ENCODE results near the gene ZBTB20. TPM values are rescaled to one million over a fixed set of nuclear protein-coding genes. Genes with fewer than 3 reads are reported as not detected.
A peak's percentile ranks its signal among the peaks of the same experiment; 100 is the strongest.

The ZBTB20 gene
- total RNA-seq, 1 experiment from 2014 or later = 26.4 TPM

GRCh38 chr3:114450008-114450596, 697.0 kb downstream of the ZBTB20 start:
- peak; percentile 49 for DNase-seq (ENCODE audit: low read depth)

DNA sequence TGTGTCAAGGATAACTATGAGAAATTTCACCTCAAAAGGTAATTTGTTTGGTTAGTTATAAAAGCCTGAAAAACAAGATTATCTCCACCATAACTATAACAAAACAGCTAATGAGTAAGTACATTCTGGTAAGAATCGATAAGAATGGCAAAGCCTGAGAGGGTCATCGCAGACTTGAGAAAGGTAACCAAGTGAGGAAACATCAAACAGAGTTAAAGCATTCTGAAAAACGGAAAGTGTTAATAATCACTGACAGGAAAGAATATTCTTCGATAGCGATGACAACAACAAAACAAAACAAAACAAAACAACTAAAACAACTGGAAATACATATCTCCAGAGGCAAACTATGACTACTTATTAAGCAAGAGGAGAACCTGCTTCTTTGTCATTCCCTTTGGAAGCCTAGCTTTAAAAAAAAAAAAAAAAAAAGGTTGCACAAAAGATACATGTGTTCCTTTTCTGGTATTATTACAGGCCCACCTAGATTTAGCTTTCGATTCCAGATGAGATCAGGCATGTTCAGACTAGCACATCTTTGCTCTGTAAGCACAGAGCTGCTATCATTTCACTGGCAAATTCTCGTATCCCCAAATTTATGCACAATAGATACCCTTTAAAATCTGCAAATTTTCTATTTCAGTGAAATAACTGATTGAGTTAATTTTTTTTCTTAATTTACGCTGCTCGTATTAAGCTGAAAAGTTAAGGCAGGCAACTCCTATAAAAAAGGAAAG, 697.6 kb downstream of the ZBTB20 start:
- DNase-seq (ENCODE audit: low read depth) = peak; percentile 63

- peak; percentile 52 for DNase-seq (ENCODE audit: low read depth)
Observed at GRCh38 chr3:114447950-114448479, 699.1 kb downstream of the ZBTB20 start.

DNA sequence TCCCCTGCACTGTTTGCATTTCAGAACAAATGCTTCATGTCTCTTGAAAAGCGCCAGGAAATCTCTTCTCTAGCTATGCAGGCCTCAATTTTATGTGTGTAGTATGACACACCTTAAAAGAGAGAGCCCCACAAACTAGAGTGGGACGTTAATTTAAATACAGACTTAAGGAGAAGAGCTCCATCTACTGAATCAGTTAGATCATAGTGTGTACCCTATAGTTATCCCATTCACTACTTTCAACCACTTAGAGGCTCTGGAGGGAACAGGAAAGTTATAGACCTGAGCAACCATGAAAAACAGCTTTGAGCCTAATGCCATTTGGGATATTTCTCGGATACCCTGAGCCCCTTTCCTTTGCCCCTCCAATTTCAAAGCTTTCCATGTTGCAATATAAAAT, 699.5 kb downstream of the ZBTB20 start:
- peak; percentile 67 for DNase-seq (ENCODE audit: low read depth)

DNA sequence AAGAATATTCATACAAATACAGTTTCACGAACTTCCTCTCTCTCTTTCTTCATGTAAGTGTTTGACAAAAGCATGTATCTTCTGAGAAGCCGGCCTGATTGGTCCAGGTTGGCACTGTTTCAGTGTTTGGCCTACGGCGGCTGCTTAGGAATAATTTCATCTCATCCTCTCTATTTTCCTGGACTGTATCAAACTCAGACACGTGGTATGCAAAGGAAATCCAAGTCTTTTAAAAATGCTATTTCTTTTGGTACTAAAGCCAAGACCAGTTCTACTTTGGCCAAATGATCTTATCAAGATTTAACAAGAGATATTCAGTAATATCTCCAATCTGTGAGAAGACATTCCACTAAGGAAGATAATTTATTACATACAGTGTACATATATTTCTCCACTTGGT, 700.5 kb downstream of the ZBTB20 start:
- no peak for DNase-seq (ENCODE audit: low read depth)

GRCh38 chr3:114445233-114445632, 701.9 kb downstream of the ZBTB20 start:
- DNase-seq (ENCODE audit: low read depth) = peak; percentile 35

GRCh38 chr3:114444216-114444615, 702.9 kb downstream of the ZBTB20 start:
- peak; percentile 72 for DNase-seq (ENCODE audit: low read depth)

- peak; percentile 90 for DNase-seq (ENCODE audit: low read depth)
Observed at GRCh38 chr3:114442246-114442645, 704.8 kb downstream of the ZBTB20 start.

- no peak for DNase-seq (ENCODE audit: low read depth)
Observed at GRCh38 chr3:114441386-114441785, 705.7 kb downstream of the ZBTB20 start.

GRCh38 chr3:114440700-114441099, 706.4 kb downstream of the ZBTB20 start:
- DNase-seq (ENCODE audit: low read depth) = no peak

DNA sequence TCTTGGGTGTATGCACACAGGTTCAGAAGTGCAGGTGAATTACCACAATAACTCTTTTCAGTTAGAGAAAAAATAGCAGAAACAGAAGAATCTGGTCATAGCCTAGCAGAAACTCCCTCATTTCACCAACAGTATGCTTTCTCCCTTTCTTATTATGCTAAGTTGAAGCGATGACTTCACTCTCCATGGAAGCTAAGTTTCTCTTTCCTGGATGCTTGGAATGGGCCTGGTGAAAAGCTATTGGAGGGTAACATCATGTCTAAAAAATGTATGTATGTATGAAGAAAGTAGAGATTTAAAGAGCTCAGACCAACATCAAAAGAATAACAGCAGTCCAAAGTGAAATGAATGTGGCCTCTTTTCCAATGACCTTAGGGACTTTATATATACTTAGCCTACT, 707.8 kb downstream of the ZBTB20 start:
- DNase-seq (ENCODE audit: low read depth) = no peak

GRCh38 chr3:114437897-114438296, 709.2 kb downstream of the ZBTB20 start:
- no peak for DNase-seq (ENCODE audit: low read depth)

DNA sequence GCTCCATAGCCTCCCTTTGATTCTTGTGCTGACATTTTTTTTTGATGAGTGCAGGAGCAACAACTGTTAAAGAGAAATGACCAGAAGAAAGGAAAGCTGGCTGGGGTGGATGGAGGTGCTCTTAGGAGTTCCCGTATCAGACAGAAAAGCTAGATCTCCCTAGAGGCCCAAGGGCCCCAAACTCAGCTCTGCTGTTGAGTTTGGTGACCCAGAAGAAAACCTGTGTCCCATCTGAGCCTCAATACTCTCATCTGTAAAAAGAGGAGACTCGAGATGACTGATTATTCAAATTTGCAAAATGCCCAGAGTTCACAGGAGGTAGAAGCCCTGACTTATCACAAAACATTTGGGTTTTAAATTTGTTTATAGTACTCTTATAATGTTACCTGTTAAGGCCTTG, 710.9 kb downstream of the ZBTB20 start:
- no peak for DNase-seq (ENCODE audit: low read depth)

GRCh38 chr3:114435386-114436115, 711.5 kb downstream of the ZBTB20 start:
- peak; percentile 81 for DNase-seq (ENCODE audit: low read depth)

GRCh38 chr3:114432310-114432709, 714.8 kb downstream of the ZBTB20 start:
- no peak for DNase-seq (ENCODE audit: low read depth)

GRCh38 chr3:114428044-114428595, 719.0 kb downstream of the ZBTB20 start:
- DNase-seq (ENCODE audit: low read depth) = no peak

DNA sequence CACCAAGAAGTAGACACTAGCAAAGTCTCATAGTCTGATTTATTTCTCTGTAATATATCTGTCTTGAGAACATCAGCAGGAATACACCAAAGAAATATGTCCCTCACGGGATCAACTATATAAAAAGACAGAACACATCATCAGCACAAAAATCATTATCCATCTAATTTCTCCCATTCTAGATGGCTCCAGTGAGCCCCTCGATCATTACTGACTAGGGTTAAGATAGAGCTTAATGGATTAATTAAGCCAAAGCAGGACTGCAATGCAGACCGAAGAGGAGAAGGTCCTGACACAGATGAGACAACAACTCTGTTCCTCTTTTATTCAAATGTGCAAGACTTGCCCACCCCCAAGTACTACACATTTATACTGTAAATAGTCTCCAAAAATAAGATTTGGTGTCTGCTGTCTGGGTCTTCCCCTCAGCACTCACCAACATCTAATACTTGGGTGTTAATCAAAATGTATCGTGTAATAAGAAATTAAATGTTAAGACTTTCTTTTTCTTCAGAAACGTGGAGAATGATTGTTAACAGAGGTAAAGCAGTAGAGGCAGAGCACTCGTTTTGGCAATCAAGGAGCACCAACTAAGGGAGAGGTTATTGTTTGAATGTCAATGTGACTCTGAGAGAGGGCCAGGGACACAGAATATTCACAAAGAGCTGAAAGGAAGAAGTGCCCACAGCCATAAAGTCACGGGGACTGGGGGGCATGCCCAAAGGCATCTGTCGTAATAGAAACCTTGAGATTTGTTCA, 719.6 kb downstream of the ZBTB20 start:
- no peak for DNase-seq (ENCODE audit: low read depth)

DNA sequence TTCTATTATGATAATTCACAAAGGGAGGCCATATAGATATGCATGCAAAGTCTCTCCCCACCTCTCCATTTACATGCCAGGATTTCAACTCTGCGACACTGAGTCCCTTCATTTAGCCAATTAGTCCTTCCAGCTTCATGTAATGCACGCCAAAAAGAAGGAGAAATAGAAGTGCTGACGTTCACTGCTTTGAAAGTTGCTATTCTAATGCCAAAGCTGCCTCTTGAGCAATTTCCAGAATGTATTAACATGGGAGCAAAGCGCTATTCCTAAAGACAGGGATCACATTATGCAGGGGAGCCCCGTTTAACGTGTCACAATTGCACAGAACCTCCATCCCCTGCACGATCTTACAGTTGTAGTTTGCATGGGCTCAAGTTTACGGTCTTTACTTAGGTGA, 722.8 kb downstream of the ZBTB20 start:
- no peak for DNase-seq (ENCODE audit: low read depth)

GRCh38 chr3:114421204-114421603, 725.9 kb downstream of the ZBTB20 start:
- no peak for DNase-seq (ENCODE audit: low read depth)

GRCh38 chr3:114420072-114420471, 727.0 kb downstream of the ZBTB20 start:
- DNase-seq (ENCODE audit: low read depth) = no peak
